NCI-H524 treated with DMSO at 0.1 percent for 48 hours (cell line): ENCODE measurements around the gene TJP2.

ENCODE experiments used
- DNase-seq: peaks from one replicate; lab custom pipeline; 2025; lab: John Stamatoyannopoulos, UW

TJP2 gene

DNA sequence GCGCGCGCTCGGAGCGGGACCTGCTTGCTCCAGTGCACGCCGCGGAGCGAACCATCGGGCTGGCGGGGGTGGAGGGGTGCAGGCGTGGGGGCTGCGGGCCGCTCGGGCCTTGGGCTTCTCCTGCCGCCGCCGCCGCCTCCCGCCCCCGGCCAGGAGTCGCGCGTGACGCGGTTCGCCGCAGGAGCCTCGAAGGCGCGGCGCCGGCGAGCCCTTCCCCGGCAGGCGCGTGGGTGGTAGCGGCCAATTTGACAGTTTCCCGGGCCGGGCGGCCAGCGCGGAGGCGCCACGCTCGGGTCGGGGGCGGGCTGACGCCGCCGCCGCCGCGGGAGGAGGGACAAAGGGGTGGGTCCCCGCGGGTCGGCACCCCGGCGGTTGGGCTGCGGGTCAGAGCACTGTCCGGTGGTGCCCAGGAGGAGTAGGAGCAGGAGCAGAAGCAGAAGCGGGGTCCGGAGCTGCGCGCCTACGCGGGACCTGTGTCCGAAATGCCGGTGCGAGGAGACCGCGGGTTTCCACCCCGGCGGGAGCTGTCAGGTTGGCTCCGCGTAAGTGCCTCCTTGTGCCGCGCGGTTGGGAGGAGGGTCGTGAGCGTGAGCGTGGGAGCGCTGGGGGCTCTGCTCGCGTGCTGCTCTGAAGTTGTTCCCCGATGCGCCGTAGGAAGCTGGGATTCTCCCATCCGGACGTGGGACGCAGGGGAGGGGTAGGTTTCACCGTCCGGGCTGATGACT lies at the start of gene TJP2:
Gene TJP2, plus strand, starts transcription at position 387 of the 725 bp plus-strand sequence. Its CDS starts 96 bp downstream, at position 483.
- DNase-seq = no peak

DNA sequence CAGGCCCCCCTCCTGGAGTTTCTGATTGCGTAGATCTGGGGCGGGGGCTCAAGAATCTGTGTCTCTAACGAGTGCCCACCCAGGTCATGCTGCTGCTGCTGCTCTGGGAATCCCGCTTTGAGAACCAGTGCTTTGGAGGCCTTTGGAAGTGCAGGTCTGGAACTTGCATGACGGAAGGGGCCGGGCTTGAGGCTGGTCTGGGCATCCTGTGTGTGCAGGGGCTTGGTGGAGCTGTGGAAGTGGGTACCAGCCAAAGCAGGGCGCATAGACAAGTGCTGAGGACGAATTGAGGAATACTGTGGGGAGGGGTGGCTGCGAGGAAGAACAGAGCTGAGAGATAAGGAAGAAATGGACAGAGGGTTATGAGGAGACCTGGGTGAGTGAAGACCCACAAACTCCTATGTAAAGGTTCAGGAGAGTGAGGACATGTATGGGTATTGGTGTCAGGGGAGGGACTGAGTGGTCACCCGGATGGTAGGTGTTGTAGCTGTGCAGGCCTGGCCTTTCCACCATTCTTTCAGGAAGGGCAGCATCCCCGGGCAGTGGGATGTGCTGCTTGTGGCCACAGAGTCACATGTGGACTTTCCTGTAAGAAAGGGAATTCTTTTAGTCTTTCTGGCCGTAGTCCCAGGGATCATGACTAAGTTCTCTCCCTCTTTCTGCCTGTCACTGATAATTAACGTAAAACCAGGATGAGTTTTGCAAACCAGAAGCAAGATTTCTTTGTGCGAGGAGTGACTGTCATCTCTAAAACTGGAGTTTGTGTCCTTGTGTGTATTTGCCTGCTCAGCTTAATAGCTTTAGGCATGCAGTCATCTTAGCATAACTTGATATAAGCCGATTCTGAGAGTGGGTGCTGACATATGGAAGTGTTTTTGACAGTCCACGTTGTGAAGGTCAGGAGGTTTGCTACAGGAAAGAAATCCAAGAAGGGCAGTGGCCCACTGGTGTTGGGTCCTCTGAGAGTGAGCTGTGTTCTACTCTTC lies 43.3 kb upstream of the TJP2 start:
- no peak for DNase-seq

DNA sequence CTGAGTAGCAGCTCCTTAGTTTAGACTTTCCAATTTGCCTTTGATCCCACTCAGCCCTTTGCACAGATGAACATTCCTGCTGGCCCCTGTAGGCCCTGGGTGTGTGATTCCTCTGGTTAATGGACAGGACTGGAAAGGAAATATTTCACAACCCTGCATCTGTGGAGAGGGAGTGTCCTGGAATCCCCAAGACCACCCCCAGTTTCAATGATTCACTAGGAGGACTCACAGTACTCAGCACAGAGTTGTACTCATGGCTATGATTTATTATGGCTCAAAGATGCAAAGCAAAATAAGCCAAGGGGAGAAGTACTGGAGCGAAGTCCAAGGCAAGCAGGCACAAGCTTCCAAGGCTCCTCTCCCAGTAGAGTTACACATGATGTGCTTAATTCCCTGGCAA lies 42.4 kb upstream of the TJP2 start:
- DNase-seq = no peak

DNA sequence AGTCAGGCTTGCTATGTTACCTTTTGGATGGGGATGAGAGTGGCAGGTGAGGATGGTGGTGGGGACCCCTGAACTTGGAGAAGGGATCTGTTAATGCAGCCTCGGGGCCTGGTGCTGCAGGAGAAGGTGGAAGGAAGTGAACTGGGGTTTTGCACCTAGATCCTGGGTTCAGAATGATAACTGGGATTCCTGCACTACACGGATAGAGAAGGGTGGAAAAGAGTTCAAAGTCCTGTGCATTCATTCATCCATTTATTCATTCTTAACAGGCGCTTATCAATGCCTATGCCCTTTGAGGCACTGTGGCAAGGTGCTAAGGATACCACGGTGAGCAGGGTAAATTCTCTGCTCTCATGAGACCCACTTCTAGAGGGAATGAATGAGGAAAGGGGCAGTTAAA lies 41.7 kb upstream of the TJP2 start:
- DNase-seq = no peak

DNA sequence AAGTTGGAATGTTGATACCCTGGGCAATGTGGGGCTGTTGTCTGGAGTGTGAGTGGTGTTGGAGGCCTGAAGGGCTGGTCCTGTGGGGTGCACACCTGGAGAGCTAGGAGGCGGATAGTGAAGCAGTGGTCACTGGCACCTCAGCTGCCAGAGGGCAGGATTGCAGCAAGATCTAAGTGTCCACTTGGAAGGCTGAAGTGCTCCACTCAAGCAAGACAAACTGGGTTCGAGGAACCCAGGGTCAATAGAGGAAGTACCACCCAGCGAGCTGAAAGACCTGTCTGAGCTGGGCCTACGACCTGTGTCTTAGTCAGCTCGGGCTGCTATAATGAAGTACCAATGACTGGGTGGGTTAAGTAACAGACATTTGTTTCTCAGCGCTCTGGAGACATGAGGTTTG lies 39.7 kb upstream of the TJP2 start:
- DNase-seq = no peak

DNA sequence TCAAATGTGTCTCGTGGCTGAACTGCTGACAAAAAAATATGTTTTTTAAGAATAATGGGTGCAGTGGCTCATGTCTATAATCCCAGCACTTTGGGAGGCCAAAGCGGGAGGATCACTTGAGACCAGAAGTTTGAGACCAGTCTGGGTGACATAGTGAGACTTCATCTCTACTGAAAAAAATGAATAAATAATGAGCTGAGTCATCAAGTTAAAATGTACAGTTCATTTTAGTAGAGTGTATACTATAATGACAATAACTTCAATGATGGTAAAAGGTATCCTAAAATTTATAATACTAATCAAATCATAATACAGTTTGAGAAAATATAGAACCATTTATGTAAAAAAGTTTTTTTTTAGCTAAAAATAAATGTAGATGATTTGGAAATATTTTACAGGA lies 37.9 kb upstream of the TJP2 start:
- DNase-seq = no peak

DNA sequence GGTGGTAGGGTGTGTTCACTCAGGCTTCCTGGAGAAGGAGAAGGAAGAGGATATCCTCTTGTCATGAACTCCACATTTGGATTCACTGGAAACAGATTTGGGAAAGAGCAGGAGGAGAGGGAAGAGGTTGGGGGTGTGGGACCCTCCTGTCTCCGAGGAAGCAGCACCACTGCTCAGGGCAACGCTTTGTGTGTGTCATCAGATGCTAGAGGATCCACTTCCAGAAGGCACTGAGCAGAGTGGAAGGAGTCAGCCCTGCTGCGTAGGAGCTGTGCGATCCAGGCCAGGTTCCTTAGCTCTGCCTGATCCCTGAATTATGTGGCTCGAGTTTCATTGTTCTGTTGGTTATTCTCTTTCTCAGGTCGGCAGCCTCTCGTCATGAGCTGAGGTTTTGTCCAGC lies 37.3 kb upstream of the TJP2 start:
- no peak for DNase-seq

DNA sequence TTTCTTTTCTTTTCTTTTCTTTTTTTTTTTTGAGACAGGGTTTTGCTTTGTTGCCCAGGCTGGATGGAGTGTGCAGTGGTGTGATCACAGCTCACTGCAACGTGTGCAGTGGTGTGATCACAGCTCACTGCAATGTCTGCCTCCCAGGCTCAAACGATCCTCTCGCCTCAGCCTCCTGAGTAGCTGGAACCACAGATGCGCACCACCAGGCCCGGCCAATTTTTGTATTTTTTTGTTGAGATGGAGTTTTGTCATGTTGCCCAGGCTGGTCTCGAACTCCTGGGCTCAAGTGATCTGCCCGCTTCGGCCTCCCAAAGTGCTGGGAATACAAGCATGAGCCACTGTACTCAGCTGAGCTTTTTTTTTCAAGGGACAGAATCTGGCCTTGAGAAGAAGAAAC lies 36.8 kb upstream of the TJP2 start:
- DNase-seq = no peak

DNA sequence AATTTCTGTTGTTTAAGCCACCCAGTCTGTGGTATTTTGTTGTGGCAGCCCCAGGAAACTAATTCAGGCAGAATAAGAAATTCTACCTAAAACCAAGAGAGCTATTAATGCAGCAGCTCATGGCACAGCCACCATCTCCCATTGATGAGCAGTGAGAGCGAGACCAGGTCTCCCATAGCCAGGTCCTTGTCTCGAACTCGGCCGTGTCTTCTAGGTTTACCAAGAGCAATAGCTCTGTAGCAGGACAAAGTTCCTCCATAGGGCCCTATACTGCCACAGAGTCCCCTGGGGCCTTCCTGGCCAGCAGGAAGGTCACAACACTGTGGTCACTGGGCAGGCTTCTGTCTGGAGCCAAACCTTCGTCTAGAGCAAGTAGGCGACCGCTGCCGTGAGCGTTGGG lies 34.5 kb upstream of the TJP2 start:
- no peak for DNase-seq

DNA sequence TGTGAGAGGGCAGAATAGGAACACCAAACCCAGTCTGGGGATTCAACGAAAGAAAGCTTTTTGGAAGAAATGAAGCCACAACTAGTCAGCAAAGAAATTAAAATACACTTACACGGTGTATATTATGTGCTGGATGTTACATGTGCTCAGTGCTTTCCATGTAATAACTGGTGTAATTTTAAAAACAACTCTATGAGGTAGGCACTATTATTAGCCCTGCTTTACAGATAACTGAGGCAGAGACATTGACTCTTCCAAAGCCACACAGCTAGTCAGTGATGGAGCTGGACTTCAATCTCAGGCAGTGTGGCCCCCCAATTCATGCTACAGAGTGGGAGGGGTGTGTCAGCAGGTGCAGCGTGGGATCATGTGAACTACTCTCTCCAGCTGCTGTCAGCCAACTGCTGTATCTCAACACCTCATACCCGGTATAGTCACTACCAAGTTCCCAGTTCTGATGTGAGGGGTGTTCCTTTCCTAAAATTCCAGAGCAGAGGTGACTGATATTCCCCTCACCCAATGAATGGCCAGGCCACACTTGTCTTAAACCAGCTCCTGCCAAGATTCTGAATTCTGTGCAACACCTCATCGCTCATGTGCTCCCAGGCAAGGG lies 33.8 kb upstream of the TJP2 start:
- DNase-seq = no peak

DNA sequence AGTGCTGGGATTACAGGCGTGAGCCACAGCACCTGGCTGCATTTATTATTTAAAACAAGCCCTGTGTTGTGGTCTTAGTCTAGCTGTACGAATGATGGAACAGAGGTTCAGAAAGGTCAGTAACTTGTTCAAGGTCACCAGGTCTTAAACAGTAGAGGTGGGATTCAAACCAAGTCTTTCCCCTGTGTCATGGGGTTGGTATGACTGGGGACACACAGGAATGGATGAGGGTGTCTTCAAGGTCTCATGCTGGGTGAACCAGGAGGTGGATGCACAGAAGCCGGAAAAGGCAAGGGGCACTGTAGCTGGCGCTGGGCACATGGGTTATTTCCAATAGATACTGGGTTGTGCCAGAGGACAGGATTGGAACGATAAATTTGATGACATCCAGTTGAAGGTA lies 32.2 kb upstream of the TJP2 start:
- no peak for DNase-seq

DNA sequence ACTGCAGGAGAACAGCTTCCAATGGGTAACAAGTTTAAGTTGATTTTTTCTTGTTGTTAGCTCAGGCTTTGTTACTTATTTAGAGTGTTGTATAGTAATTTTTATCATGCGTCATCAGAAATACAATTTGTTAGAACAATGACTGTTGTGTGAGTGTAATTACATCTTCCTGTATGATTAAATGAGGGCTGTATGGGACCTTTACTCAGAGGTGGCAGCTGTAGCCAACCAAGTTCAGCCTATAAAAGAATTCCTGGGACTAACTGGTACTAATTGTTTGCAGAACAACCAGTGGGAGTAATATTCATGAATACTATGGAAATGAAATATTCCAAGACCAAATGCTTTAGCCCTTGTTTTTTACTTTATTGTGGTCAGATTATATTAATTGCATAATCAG lies 30.8 kb upstream of the TJP2 start:
- no peak for DNase-seq

DNA sequence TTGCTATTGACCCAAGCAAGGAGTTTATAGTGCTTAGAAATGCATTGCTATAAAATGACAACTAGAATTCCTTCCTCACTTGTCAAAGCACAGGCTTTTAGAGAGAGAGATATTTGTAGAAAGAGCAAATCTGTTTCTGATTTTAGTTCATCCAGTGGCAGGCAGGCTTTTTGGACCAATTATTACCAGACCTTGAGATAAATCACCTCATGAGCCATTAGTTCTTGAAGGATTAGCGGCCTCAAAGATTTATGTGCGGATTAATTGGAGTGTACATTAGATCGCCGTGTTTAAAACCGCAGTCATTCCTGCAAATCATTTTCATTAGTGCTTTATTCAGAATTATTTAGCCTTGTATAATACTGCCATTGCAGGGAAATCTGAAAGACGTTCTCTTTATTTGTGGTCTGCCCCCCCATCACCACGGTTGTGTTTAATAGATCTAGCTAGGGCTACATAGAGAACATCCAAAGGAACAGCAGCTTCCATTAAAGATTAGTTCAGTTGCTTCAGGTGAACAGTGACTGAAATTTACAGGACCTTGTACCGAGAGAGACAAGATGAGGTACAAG lies 28.8 kb upstream of the TJP2 start:
- peak; percentile 10 for DNase-seq

DNA sequence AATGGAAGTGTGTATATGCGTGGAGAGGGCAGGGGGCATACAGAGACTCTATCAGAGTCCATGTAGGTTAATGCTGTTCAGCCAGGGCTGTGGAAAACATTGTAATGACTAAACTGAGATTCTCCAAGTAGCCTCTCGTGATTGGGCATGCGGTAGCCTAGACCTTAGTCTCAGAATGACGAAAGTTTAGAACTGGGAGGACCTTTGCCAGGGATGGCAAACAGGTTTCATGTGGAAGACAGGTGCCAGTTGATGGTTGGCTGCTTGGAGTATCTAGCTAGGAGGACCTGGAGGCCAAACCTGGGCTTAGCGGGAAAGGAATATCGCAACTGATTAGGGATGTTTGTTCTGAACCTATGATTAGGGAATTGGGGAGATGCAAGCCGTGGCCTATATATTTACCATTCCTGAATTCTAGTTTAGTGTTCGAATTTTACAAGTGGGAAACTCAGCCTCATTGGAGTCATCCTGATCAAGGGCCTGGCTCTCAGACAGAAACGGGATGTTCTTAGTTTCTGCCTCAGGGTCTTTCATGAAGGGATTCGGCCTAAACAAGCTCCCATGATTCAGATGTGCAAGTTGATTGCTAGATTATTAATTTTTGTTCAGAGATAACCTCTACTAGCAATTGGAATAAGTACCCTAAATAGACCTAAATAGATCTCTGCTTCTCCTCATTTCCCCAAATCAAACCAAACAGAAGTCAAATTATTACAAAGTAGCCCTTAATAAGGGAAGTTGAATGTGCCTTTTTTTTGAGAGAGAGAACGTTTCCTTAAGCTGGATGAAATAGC lies 26.8 kb upstream of the TJP2 start:
- no peak for DNase-seq

DNA sequence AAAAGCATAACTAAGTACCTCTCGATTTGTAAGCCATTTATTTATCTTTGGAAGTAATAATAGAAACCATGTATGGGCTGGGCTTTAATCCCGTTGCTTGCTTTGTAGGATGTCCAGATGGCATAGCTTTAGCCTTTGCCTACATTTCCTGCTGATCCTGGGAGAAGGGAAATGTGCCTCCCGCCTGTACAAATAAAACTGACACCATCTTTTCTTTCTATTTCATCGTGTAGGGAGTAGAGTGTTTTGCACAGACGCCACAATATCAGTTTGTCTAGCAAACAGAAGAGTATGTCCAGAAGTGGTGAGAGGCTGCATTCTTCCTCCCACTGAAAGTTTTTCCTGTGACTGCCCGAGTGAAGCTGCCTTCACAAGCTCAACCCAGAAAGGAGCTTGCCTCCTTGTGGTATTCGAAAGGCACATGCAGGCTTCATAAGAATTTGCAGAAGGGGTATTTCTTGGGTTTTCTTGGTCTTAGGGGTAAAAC lies 24.7 kb upstream of the TJP2 start:
- DNase-seq = peak; percentile 4

DNA sequence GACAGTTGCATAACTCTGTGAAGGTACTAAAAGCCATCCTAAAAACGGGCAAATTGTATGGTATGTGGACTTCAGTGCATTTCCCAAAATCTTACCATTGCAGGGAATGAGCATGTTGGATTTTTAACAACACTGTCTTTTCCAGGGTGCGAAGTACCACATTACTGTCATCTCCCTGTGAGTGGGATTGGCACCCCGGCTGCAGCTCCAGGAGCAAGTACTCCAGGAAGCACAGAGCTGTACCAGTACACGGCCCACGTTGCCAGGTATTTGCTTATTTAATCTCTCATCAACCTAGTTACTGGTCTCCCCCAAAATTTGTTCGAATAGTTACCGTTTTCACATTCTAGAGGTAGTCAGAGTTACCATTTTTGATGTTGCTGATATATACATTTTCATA lies 22.6 kb upstream of the TJP2 start:
- DNase-seq = no peak

DNA sequence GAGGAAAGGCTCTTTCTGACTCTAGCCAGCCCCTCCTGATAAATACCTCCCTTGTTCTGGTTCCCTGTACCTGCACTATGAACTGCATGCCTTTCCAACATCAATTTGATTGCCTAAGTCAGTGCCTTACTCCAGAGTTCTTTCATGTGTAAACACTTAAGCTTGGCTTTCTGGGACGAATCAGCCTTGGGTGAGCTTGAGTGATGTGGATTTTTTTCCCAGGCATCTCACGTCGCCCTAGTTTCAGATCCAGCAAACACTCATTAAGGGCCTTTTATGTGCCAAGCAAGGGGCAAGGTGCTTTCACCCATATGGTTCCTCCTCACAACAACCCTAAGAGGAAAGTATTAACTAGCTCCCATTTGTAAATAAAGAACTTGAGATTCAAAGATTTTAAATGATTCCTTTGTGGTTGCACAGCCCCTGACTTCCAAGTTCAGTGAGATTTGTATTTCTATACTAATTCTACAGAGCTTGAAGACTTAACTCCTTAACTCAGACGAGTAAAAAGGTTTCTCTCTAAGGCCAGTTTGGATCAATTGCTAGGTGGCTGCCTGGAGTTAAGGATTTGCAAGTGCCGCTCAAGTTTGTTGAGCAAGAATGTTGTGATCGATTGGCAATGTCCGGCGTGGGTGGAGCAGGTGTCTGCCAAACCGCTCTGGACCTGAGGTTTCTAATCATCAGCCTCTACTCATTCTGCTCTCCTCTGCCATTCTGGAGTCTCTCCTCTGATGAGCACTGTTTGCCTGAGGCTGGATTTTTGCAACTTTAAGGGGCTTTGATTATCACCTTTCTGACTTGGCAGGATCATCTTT lies 20.2 kb upstream of the TJP2 start:
- no peak for DNase-seq

DNA sequence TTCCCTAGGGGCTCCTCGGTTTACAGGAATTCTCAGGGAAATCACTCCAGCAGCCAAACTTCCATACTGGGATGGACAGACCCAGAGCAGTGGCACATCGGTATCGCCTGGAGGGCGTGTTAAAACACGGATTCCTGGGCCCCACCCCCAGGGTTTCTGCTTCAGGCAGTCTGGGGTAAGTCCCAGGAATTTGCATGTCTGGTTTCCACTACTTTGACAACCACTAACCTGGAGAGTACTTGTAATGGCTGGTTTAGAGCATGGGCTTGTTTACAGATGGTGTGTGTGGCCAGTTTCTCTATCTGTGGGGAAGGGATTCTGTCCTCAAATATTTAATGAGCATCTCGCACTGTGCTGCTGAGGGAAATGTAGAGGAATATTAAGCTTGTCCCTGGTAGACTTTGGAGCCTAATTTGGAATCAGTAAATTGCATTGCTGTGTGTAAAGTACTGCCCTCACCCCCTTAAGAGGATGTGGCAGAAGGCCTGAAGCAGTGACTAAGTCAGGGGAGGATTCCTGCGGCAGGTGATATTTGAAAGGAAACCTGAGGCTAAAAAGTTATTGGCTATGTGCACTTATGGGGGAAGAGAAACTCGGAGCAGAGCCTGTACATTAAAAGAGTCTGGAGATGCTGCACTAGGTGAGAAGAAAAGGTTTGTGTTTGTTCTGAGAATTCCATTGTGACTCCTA lies 18.6 kb upstream of the TJP2 start:
- DNase-seq = no peak

DNA sequence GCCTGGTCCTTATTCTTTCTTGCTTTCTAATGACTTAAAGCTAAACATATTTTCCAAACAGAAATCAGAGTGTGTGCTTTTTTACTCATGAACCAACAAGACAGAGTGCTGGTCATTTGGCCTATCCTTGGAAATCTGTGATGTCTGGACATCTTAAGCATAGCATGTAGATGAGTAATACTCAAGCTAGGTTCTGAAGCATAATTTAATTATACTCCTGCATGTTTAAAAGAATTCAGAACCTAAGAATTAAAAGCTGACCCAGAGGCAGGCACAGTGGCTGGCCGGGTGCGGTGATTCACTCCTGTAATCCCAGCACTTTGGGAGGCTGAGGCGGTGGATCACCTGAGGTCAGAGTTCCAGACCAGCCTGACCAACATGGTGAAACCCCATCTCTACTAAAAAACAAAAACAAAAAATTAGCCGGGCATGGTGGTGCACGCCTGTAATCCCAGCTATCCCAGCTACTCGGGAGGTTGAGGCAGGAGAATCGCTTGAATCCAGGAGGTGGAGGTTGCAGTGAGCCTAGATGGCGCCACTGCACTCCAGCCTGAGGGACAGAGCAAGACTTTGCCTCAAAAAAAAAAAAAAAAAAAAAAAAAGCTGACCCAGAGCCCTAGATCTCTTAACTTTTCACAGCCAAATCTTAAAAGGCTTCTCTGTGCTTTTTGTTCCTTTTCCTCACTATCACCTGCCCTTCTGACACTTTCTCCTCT lies 16.2 kb upstream of the TJP2 start:
- no peak for DNase-seq
